ENCODE data around the gene MYCBPAP. TPM values are rescaled to one million over a fixed set of nuclear protein-coding genes. Genes with fewer than 3 reads are reported as not detected.

MYCBPAP gene
- total and polyA plus RNA-seq, 8 donors: 1.4 to 9.1 (median 5.8) TPM

- H3K27ac ChIP-seq: no peak overlapping the region
Measured at GRCh38 chr17:50518384-50519023, 10.3 kb downstream of the MYCBPAP start.

DNA sequence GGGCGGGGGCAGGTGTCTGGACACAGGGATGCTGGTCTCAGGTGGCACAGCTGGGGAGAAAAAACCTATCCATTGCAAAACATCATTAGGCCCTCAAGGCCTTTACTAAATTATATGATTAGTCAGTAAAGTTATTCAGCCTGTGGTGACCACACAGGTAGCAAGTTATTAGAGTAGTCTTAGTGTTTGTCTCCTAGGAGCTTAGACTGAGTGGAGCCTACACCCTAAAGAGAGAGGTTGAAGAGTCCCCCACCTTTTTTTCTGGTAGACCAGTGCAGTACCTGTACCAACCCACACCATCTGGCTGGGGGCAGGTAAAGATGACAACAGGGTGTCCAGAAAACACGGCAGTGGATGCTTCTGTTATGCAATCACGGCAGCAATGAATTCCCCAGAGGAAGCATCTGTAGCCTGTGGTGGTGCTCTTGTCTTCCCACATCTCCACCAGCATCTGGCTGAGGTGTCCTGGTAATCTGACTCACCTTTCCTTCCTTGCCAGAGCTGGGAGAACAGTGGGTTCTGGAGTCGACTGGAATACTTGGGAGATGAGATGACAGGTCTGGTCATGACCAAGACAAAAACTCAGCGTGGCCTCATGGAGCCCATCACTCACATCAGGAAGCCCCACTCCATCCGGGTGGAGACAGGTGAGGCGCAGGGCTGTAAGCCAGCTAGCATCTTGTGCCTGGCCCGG lies 11.0 kb downstream of the MYCBPAP start:
- no peak for ATAC-seq

More at GRCh38 chr17:50518384-50519023, 10.3 kb downstream of the MYCBPAP start:
- intact Hi-C loops (cut with DNase I): no loop called here
- DNase-seq (peak in 1 of 4 donors; percentile 53), ATAC-seq (no peak)
- Histone ChIP-seq H3K4me1 (no peaks in the 10 kb centered on the region), H3K27me3 (no peaks in the 10 kb centered on the region), H3K9me3 (no peaks in the 10 kb centered on the region), H3K36me3 (no peaks in the 10 kb centered on the region), H3K4me3 (no peak overlapping the region)
- TF ChIP-seq CTCF (IDR thresholded peaks at IDR 0.05): no peak

DNA sequence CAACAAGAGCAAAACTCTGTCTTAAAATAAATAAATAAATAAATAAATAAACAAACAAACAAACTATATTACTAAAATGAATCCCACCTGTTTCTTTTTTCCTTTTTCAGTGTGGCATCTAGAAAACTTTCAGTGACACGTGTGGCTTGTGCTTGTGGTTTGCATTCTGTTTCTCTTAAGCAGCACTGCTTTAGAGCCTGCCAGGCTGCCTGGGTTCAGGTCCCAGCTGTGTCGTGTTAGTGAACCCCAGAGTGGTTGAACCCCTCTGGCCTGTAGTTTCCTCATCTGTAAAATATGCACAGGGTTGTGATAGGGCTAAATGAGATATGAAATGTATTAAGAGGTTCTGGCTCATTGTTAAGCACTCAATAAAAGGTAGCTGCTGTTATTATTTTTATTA lies 12.2 kb downstream of the MYCBPAP start:
- Histone ChIP-seq H3K4me1 (no peaks in the 10 kb centered on the region), H3K9me3 (no peaks in the 10 kb centered on the region), H3K4me3 (no peak overlapping the region), H3K36me3 (no peaks in the 10 kb centered on the region), H3K27ac (no peak overlapping the region), H3K27me3 (no peaks in the 10 kb centered on the region)
- no peak for DNase-seq
- ATAC-seq: no peak
- intact Hi-C loops (cut with DNase I): no loop called here
- TF ChIP-seq CTCF (IDR thresholded peaks at IDR 0.05): no peak

More for the DNA sequence above, 11.0 kb downstream of the MYCBPAP start:
- no peak for TF ChIP-seq CTCF (IDR thresholded peaks at IDR 0.05)
- DNase-seq: peak in 1 of 4 donors; percentile 41
- H3K27me3 ChIP-seq: no peaks in the 10 kb centered on the region
- no peaks in the 10 kb centered on the region for H3K9me3 ChIP-seq
- H3K4me3 ChIP-seq: no peak overlapping the region
- intact Hi-C loops (cut with DNase I): no loop called here
- H3K36me3 ChIP-seq: no peaks in the 10 kb centered on the region
- no peaks in the 10 kb centered on the region for H3K4me1 ChIP-seq
- no peak overlapping the region for H3K27ac ChIP-seq

DNA sequence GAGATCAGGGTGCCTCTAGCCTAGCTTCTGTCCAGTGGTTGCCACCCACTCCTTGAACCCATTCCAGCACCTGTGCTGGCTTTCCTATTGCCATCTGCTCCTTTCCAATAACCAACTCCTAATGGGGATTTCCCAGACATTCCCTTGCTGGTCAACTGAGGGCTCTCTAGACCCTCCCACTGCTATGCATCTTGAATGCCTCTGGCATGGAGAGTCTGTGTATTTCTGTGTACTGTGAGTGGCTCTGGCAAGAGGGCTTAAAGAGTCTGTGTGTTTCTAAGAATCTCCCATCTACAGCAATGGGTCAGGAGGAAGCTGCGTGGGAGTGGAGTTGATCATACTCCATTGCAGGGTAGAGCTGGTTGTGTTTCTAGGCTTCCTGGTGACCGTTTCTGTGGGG lies 13.3 kb downstream of the MYCBPAP start:
- TF ChIP-seq CTCF (IDR thresholded peaks at IDR 0.05): no peak
- Histone ChIP-seq H3K36me3 (no peaks in the 10 kb centered on the region), H3K9me3 (no peaks in the 10 kb centered on the region), H3K4me3 (no peak overlapping the region), H3K4me1 (no peaks in the 10 kb centered on the region), H3K27me3 (no peaks in the 10 kb centered on the region), H3K27ac (no peak overlapping the region)
- ATAC-seq: peak; percentile 75
- intact Hi-C loops (cut with DNase I): no loop called here
- DNase-seq: no peak

DNA sequence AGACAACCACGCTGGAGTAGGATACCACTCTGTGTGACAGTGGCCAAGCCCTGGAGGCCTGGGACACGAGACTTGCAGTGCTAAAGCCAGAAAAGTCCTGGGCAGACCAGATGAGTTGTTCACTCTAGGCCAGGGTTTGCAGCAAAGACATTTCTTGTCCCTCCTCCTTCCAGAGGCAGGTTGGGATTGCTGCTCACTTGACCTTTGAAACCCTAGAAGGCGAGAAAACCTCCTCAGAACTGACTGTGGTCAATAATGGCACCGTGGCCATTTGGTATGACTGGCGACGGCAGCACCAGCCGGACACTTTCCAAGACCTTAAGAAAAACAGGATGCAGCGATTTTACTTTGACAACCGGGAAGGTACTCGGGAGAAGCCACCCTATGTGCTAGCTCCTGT lies 14.5 kb downstream of the MYCBPAP start:
- Histone ChIP-seq H3K36me3 (no peaks in the 10 kb centered on the region), H3K27me3 (no peaks in the 10 kb centered on the region), H3K4me3 (no peak overlapping the region), H3K4me1 (no peaks in the 10 kb centered on the region), H3K27ac (no peak overlapping the region), H3K9me3 (no peaks in the 10 kb centered on the region)
- ATAC-seq: no peak
- intact Hi-C loops (cut with DNase I): no loop called here
- TF ChIP-seq CTCF (IDR thresholded peaks at IDR 0.05): no peak
- no peak for DNase-seq
